Keratinocyte (primary cell): Measurements from ENCODE around the gene SPECC1.

Source experiments
- EZH2 ChIP-seq: IDR thresholded peaks from one replicate; pipeline ENCODE4 v1.6.1; 2012; ENCODE audit warnings: inconsistent platforms, mild to moderate bottlenecking, low read length, moderate library complexity
- TF ChIP-seq, protein P1 (sequence below), 3 experiments: IDR thresholded peaks in 1 of 3; conservative IDR thresholded peaks in 1 of 3; optimal IDR thresholded peaks in 1 of 3; 2 replicates in 2 of 3; 3 replicates in 1 of 3; pipeline versions ENCODE3 to v1.5.1; 2011; ENCODE audit warnings: low read length in 3 of 3, mild to moderate bottlenecking in 3 of 3, moderate library complexity in 2 of 3, control low read depth in 1 of 3, inconsistent platforms in 1 of 3; ENCODE audit not compliant: insufficient read depth in 2 of 3; ENCODE audit errors: extremely low read depth in 1 of 3

DNA sequence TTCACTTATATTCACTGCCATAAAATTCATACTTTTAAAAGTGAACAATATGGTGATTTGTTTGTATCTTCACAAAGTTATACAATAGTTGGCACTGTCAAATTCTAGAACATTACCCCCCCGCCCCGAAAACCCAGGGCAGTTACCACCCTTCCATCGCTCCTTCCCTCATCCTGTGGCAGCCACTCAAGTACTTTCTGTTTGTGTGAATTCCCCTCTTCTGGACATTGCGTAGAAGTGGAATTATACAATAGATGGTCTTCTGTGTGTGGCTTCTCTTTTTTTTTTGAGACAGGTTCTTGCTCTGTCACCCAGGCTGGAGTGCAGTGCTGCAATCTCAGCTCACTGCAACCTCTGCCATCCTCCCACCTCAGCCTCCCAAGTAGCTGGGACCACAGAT, 58.6 kb downstream of the SPECC1 start:
- TF ChIP-seq, protein P1, sequence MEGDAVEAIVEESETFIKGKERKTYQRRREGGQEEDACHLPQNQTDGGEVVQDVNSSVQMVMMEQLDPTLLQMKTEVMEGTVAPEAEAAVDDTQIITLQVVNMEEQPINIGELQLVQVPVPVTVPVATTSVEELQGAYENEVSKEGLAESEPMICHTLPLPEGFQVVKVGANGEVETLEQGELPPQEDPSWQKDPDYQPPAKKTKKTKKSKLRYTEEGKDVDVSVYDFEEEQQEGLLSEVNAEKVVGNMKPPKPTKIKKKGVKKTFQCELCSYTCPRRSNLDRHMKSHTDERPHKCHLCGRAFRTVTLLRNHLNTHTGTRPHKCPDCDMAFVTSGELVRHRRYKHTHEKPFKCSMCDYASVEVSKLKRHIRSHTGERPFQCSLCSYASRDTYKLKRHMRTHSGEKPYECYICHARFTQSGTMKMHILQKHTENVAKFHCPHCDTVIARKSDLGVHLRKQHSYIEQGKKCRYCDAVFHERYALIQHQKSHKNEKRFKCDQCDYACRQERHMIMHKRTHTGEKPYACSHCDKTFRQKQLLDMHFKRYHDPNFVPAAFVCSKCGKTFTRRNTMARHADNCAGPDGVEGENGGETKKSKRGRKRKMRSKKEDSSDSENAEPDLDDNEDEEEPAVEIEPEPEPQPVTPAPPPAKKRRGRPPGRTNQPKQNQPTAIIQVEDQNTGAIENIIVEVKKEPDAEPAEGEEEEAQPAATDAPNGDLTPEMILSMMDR (optimal IDR thresholded peaks at IDR 0.05 in 1 of 3, IDR thresholded peaks at IDR 0.05 in 1 of 3, conservative IDR thresholded peaks at IDR 0.05 in 1 of 3; ENCODE audit: extremely low read depth in 1 of 3, insufficient read depth in 2 of 3, low read length in 3 of 3), result no peak
- no peak for TF ChIP-seq EZH2
